WTC11 (cell line): ENCODE data around the gene POLR3A. TPM values are rescaled to one million over a fixed set of nuclear protein-coding genes. Genes with fewer than 3 reads are reported as not detected.

Source experiments
- ATAC-seq: fragments of 200-7000 bp; cut with Tn5 transposase; 2 replicates; pipeline ENCODE4 v1.10.0; 2021; ENCODE audit warnings: mild to moderate bottlenecking, moderate library complexity
- CTCF ChIA-PET: fragments of 300-600 bp; sonication (Branson Sonifier 250); formaldehyde crosslinking; loops from one replicate; lab custom pipeline; 2021; ENCODE audit warnings: antibody characterized with exemption; lab: Charles Lee
- POLR2A ChIA-PET: fragments of 350-600 bp; sonication (Branson Sonifier 250); formaldehyde crosslinking; loops from one replicate; lab custom pipeline; 2021; ENCODE audit warnings: antibody characterized with exemption; lab: Charles Lee
- DNase-seq: peaks from one replicate; pipeline ENCODE4 v3.0.0; 2021; ENCODE audit warnings: low spot score
- H3K27ac Mint-ChIP-seq: 2 replicates; pipeline ENCODE4 v1.8.0; 2021; ENCODE audit warnings: mixed read lengths
- H3K27me3 Mint-ChIP-seq: 2 replicates; pipeline ENCODE4 v1.8.0; 2021; ENCODE audit warnings: low read depth, mild to moderate bottlenecking, moderate library complexity, mixed read lengths
- H3K36me3 Mint-ChIP-seq: 2 replicates; pipeline ENCODE4 v1.8.0; 2021; ENCODE audit warnings: mixed read lengths
- H3K4me1 Mint-ChIP-seq: 2 replicates; pipeline ENCODE4 v1.8.0; 2022; ENCODE audit warnings: mixed read lengths
- H3K4me3 Mint-ChIP-seq: 2 replicates; pipeline ENCODE4 v1.8.0; 2021; ENCODE audit warnings: mild to moderate bottlenecking, moderate library complexity, mixed read lengths
- H3K9me3 Mint-ChIP-seq: 2 replicates; pipeline ENCODE4 v1.8.0; 2021; ENCODE audit warnings: mixed read lengths
- ATF1 ChIP-seq: sonication (generic); formaldehyde crosslinking; IDR thresholded peaks from 2 replicates; pipeline ENCODE4 v1.8.1; 2023; ENCODE audit warnings: mild to moderate bottlenecking, moderate library complexity, missing genetic modification reagents
- EMX1 ChIP-seq: fragments of 250-450 bp; sonication (Bioruptor Pico); IDR thresholded peaks from 2 replicates; pipeline ENCODE4 v1.8.0; 2021; ENCODE audit warnings: mild to moderate bottlenecking
- ESRRA ChIP-seq: sonication (generic); formaldehyde crosslinking; IDR thresholded peaks from 2 replicates; pipeline ENCODE4 v1.8.1; 2022; ENCODE audit warnings: mild to moderate bottlenecking, missing genetic modification reagents, borderline replicate concordance
- HMGA2 ChIP-seq: fragments of 250-450 bp; sonication (Bioruptor Pico); IDR thresholded peaks from 2 replicates; pipeline ENCODE4 v1.4.0; 2021; ENCODE audit warnings: mild to moderate bottlenecking, moderate library complexity
- KAT7 ChIP-seq: sonication (generic); formaldehyde crosslinking; IDR thresholded peaks from 2 replicates; pipeline ENCODE4 v1.8.1; 2023; ENCODE audit warnings: missing genetic modification reagents, mild to moderate bottlenecking, borderline replicate concordance
- MXD4 ChIP-seq: fragments of 250-450 bp; sonication (Bioruptor Pico); IDR thresholded peaks from 2 replicates; pipeline ENCODE4 v1.8.0; 2021; ENCODE audit warnings: mild to moderate bottlenecking, moderate library complexity, borderline replicate concordance
- NFATC4 ChIP-seq: fragments of 250-450 bp; sonication (Bioruptor Pico); IDR thresholded peaks from 2 replicates; pipeline ENCODE4 v1.9.0; 2021; ENCODE audit warnings: mild to moderate bottlenecking
- NFE2L1 ChIP-seq: sonication (generic); formaldehyde crosslinking; IDR thresholded peaks from 2 replicates; pipeline ENCODE4 v1.8.1; 2023; ENCODE audit warnings: missing genetic modification reagents
- NFYB ChIP-seq: sonication (generic); formaldehyde crosslinking; conservative IDR thresholded peaks from 2 replicates; pipeline ENCODE4 v1.8.0; 2022; ENCODE audit warnings: low read depth, missing genetic modification reagents
- OVOL2 ChIP-seq: fragments of 250-450 bp; sonication (Bioruptor Pico); IDR thresholded peaks from 2 replicates; pipeline ENCODE4 v1.9.0; 2021; ENCODE audit warnings: mild to moderate bottlenecking, borderline replicate concordance
- SMAD4 ChIP-seq: sonication (generic); formaldehyde crosslinking; IDR thresholded peaks from 2 replicates; pipeline ENCODE4 v1.8.0; 2022; ENCODE audit warnings: mild to moderate bottlenecking, missing genetic modification reagents
- ZNF138 ChIP-seq: sonication (generic); formaldehyde crosslinking; conservative IDR thresholded peaks from 2 replicates; pipeline ENCODE4 v1.8.1; 2022; ENCODE audit warnings: mild to moderate bottlenecking, moderate library complexity, missing genetic modification reagents
- ZNF317 ChIP-seq: sonication (generic); formaldehyde crosslinking; IDR thresholded peaks from 2 replicates; pipeline ENCODE4 v1.8.1; 2023; ENCODE audit warnings: low read depth, mild to moderate bottlenecking, moderate library complexity, missing genetic modification reagents, borderline replicate concordance
- ZNF416 ChIP-seq: fragments of 250-450 bp; sonication (Bioruptor Pico); IDR thresholded peaks from 2 replicates; pipeline ENCODE4 v1.9.0; 2021; ENCODE audit warnings: mild to moderate bottlenecking, inconsistent platforms
- total RNA-seq: library from RNA; stranded (reverse); gene quantifications from 3 replicates; pipeline ENCODE4 v1.2.3, GENCODE V29; 2021
- TF ChIP-seq, protein P1 (sequence below): fragments of 250-450 bp; sonication (Bioruptor Pico); IDR thresholded peaks from 2 replicates; pipeline ENCODE4 v2.1.2; 2022; ENCODE audit warnings: mild to moderate bottlenecking, moderate library complexity
- TF ChIP-seq, protein P2 (sequence below): sonication (generic); formaldehyde crosslinking; IDR thresholded peaks from 2 replicates; pipeline ENCODE4 v1.8.1; 2022; ENCODE audit warnings: mild to moderate bottlenecking, missing genetic modification reagents, moderate library complexity, borderline replicate concordance
- TF ChIP-seq, protein P3 (sequence below): sonication (generic); formaldehyde crosslinking; IDR thresholded peaks from 2 replicates; pipeline ENCODE4 v1.8.0; 2022; ENCODE audit warnings: mild to moderate bottlenecking, missing genetic modification reagents
- TF ChIP-seq, protein P4 (sequence below): sonication (generic); formaldehyde crosslinking; IDR thresholded peaks from 2 replicates; pipeline ENCODE4 v1.8.1; 2022; ENCODE audit warnings: low read depth, mild to moderate bottlenecking, moderate library complexity, missing genetic modification reagents, borderline replicate concordance
- TF ChIP-seq, protein P5 (sequence below): sonication (generic); formaldehyde crosslinking; conservative IDR thresholded peaks from 2 replicates; pipeline ENCODE4 v1.8.1; 2022; ENCODE audit warnings: mild to moderate bottlenecking, missing genetic modification reagents
- TF ChIP-seq, protein P6 (sequence below): sonication (generic); formaldehyde crosslinking; IDR thresholded peaks from 2 replicates; pipeline ENCODE4 v1.8.1; 2023; ENCODE audit warnings: mild to moderate bottlenecking, missing genetic modification reagents, borderline replicate concordance
- TF ChIP-seq, protein P7 (sequence below): sonication (generic); formaldehyde crosslinking; IDR thresholded peaks from 2 replicates; pipeline ENCODE4 v1.8.1; 2022; ENCODE audit warnings: missing genetic modification reagents, borderline replicate concordance
- TF ChIP-seq, protein P8 (sequence below): sonication (generic); formaldehyde crosslinking; IDR thresholded peaks from 2 replicates; pipeline ENCODE4 v1.8.0; 2022; ENCODE audit warnings: mild to moderate bottlenecking, missing genetic modification reagents
- TF ChIP-seq, protein P9 (sequence below): sonication (generic); formaldehyde crosslinking; IDR thresholded peaks from 2 replicates; pipeline ENCODE4 v1.8.0; 2022; ENCODE audit warnings: mild to moderate bottlenecking, missing genetic modification reagents

The POLR3A gene
- total RNA-seq, 1 experiment from 2014 or later = 32.2 TPM

DNA sequence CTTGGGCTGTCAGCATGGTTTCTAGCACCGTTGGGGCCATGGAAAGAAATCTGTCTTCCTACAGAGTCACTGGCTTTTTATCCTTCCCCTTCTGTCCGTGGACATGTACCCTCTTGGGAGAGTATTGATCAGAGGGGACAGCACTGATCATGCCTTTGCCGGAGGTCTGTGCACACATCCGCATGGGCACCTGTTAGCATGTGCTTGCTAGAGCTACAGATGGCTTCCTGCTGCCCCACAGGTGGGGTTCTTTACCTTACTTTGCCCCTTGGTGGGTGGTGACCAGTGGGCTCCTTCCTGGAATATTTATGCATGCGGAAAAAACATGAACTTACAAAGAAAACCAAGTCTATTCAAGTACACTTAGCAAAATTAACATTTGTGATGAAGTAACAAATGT lies 29.2 kb upstream of the POLR3A start (continued):
- TF ChIP-seq, protein P1, sequence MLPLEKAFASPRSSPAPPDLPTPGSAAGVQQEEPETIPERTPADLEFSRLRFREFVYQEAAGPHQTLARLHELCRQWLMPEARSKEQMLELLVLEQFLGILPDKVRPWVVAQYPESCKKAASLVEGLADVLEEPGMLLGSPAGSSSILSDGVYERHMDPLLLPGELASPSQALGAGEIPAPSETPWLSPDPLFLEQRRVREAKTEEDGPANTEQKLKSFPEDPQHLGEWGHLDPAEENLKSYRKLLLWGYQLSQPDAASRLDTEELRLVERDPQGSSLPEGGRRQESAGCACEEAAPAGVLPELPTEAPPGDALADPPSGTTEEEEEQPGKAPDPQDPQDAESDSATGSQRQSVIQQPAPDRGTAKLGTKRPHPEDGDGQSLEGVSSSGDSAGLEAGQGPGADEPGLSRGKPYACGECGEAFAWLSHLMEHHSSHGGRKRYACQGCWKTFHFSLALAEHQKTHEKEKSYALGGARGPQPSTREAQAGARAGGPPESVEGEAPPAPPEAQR (CRISPR knock-in tag) = no peak
- TF ChIP-seq, protein P2, sequence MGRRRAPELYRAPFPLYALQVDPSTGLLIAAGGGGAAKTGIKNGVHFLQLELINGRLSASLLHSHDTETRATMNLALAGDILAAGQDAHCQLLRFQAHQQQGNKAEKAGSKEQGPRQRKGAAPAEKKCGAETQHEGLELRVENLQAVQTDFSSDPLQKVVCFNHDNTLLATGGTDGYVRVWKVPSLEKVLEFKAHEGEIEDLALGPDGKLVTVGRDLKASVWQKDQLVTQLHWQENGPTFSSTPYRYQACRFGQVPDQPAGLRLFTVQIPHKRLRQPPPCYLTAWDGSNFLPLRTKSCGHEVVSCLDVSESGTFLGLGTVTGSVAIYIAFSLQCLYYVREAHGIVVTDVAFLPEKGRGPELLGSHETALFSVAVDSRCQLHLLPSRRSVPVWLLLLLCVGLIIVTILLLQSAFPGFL (CRISPR knock-in tag) = no peak
- no peak for TF ChIP-seq KAT7
- TF ChIP-seq ATF1 = no peak
- TF ChIP-seq, protein P3, sequence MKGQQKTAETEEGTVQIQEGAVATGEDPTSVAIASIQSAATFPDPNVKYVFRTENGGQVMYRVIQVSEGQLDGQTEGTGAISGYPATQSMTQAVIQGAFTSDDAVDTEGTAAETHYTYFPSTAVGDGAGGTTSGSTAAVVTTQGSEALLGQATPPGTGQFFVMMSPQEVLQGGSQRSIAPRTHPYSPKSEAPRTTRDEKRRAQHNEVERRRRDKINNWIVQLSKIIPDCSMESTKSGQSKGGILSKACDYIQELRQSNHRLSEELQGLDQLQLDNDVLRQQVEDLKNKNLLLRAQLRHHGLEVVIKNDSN = no peak
- TF ChIP-seq ZNF138 = no peak

DNA sequence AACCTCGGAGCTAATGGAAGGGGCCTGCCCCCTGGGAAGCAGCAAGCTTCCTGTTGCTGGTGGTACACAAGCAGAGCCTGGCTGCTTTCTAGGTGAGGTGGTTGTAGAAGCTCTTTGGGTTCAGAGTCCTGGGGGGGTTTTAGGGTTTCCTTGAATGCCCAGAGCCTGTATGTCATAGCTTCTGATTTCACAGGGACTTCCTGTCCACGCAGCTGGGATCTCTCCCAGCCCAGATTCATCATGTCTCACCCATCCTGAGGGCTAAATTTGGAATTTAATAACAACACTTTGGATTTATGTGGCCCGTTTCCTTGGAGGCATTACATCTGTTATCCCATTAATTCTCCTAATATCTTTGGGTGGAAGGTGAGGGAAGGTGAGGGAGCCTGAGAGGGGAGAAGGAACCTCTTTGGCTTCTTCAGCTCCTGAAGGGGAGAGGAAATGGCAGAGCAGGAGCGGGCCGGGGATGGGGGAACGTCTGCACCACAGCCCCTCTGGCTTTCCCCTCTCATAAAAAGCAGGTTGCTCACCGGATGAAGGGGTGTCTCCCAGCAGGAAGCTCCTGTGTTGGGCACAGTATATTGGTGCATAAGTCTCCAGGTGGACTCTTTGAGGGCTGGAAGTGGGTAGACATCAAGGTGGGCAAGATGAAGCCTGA lies 24.0 kb upstream of the POLR3A start:
- H3K9me3 Mint-ChIP-seq = no peaks in the 10 kb centered on the region
- POLR2A ChIA-PET = no interaction called here
- ATAC-seq = no peak
- CTCF ChIA-PET = no interaction called here
- DNase-seq = no peak
- H3K27me3 Mint-ChIP-seq = no peaks in the 10 kb centered on the region
- no peak overlapping the region; the same call in 1 of the 2 replicates for H3K27ac Mint-ChIP-seq
- peaks cover 6% of the 10 kb centered on the region; the same call in 1 of the 2 replicates for H3K4me1 Mint-ChIP-seq
- H3K36me3 Mint-ChIP-seq = peaks cover 9% of the 10 kb centered on the region
- no peak overlapping the region for H3K4me3 Mint-ChIP-seq
- TF ChIP-seq NFE2L1 (no peak), ESRRA (no peak), EMX1 (CRISPR knock-in tag) (no peak), ZNF317 (CRISPR knock-in tag) (no peak), SMAD4 (CRISPR knock-in tag) (no peak), HMGA2 (CRISPR knock-in tag) (no peak), NFATC4 (CRISPR knock-in tag) (no peak), OVOL2 (CRISPR knock-in tag) (no peak), ATF1 (no peak), MXD4 (CRISPR knock-in tag) (no peak), NFYB (CRISPR knock-in tag) (no peak), ZNF416 (CRISPR knock-in tag) (no peak)
- TF ChIP-seq, protein P4, sequence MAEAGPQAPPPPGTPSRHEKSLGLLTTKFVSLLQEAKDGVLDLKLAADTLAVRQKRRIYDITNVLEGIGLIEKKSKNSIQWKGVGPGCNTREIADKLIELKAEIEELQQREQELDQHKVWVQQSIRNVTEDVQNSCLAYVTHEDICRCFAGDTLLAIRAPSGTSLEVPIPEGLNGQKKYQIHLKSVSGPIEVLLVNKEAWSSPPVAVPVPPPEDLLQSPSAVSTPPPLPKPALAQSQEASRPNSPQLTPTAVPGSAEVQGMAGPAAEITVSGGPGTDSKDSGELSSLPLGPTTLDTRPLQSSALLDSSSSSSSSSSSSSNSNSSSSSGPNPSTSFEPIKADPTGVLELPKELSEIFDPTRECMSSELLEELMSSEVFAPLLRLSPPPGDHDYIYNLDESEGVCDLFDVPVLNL (CRISPR knock-in tag) = no peak
- TF ChIP-seq, protein P5, sequence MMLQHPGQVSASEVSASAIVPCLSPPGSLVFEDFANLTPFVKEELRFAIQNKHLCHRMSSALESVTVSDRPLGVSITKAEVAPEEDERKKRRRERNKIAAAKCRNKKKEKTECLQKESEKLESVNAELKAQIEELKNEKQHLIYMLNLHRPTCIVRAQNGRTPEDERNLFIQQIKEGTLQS (CRISPR knock-in tag) = no peak
- TF ChIP-seq, protein P6, sequence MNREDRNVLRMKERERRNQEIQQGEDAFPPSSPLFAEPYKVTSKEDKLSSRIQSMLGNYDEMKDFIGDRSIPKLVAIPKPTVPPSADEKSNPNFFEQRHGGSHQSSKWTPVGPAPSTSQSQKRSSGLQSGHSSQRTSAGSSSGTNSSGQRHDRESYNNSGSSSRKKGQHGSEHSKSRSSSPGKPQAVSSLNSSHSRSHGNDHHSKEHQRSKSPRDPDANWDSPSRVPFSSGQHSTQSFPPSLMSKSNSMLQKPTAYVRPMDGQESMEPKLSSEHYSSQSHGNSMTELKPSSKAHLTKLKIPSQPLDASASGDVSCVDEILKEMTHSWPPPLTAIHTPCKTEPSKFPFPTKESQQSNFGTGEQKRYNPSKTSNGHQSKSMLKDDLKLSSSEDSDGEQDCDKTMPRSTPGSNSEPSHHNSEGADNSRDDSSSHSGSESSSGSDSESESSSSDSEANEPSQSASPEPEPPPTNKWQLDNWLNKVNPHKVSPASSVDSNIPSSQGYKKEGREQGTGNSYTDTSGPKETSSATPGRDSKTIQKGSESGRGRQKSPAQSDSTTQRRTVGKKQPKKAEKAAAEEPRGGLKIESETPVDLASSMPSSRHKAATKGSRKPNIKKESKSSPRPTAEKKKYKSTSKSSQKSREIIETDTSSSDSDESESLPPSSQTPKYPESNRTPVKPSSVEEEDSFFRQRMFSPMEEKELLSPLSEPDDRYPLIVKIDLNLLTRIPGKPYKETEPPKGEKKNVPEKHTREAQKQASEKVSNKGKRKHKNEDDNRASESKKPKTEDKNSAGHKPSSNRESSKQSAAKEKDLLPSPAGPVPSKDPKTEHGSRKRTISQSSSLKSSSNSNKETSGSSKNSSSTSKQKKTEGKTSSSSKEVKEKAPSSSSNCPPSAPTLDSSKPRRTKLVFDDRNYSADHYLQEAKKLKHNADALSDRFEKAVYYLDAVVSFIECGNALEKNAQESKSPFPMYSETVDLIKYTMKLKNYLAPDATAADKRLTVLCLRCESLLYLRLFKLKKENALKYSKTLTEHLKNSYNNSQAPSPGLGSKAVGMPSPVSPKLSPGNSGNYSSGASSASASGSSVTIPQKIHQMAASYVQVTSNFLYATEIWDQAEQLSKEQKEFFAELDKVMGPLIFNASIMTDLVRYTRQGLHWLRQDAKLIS (CRISPR knock-in tag) = no peak
- TF ChIP-seq, protein P7, sequence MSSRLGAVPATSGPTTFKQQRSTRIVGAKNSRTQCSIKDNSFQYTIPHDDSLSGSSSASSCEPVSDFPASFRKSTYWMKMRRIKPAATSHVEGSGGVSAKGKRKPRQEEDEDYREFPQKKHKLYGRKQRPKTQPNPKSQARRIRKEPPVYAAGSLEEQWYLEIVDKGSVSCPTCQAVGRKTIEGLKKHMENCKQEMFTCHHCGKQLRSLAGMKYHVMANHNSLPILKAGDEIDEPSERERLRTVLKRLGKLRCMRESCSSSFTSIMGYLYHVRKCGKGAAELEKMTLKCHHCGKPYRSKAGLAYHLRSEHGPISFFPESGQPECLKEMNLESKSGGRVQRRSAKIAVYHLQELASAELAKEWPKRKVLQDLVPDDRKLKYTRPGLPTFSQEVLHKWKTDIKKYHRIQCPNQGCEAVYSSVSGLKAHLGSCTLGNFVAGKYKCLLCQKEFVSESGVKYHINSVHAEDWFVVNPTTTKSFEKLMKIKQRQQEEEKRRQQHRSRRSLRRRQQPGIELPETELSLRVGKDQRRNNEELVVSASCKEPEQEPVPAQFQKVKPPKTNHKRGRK = no peak
- TF ChIP-seq, protein P8, sequence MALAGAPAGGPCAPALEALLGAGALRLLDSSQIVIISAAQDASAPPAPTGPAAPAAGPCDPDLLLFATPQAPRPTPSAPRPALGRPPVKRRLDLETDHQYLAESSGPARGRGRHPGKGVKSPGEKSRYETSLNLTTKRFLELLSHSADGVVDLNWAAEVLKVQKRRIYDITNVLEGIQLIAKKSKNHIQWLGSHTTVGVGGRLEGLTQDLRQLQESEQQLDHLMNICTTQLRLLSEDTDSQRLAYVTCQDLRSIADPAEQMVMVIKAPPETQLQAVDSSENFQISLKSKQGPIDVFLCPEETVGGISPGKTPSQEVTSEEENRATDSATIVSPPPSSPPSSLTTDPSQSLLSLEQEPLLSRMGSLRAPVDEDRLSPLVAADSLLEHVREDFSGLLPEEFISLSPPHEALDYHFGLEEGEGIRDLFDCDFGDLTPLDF (CRISPR knock-in tag) = no peak
- TF ChIP-seq, protein P9, sequence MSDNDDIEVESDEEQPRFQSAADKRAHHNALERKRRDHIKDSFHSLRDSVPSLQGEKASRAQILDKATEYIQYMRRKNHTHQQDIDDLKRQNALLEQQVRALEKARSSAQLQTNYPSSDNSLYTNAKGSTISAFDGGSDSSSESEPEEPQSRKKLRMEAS = no peak
- TF ChIP-seq, protein P1 (CRISPR knock-in tag) = no peak
